Kidney (tissue), 14 donors: Measurements from ENCODE around the gene METTL17. TPM values are rescaled to one million over a fixed set of nuclear protein-coding genes. Genes with fewer than 3 reads are reported as not detected.
A peak's percentile ranks its signal among the peaks of the same experiment; 100 is the strongest.

Experiments
- DNase-seq, 5 donors: peaks; one replicate each; pipeline ENCODE4 v3.0.0-alpha.2; 2013 to 2020
- FAIRE-seq: peaks from 2 replicates; lab custom pipeline; 2012; peaks lifted over from hg19 to GRCh38; lab: Jason Lieb, UNC
- H3K27ac ChIP-seq, 2 donors: one replicate each; pipeline ENCODE4 v1.7.0; 2013; ENCODE audit warnings: low read depth in 2 of 2, low read length in 2 of 2, inconsistent platforms in 1 of 2
- H3K27me3 ChIP-seq: one replicate; pipeline ENCODE4 v1.7.1; 2013; ENCODE audit warnings: low read length, inconsistent platforms; ENCODE audit not compliant: control insufficient read depth, insufficient read depth
- H3K36me3 ChIP-seq, 3 donors: one replicate each; pipeline versions ENCODE4 v1.7.0 to v1.7.1; 2013; ENCODE audit warnings: low read length in 3 of 3, control low read depth in 1 of 3, inconsistent platforms in 1 of 3; ENCODE audit not compliant: insufficient read depth in 3 of 3, control insufficient read depth in 2 of 3
- H3K4me1 ChIP-seq, 3 donors: one replicate each; pipeline versions ENCODE4 v1.7.0 to v1.7.1; 2013; ENCODE audit warnings: low read length in 3 of 3, inconsistent platforms in 1 of 3, low read depth in 1 of 3; ENCODE audit not compliant: control insufficient read depth in 2 of 3, insufficient read depth in 2 of 3
- H3K4me3 ChIP-seq, 3 donors: one replicate each; pipeline versions ENCODE4 v1.7.0 to v1.8.1; 2013; ENCODE audit warnings: low read length in 3 of 3, control low read depth in 1 of 3, inconsistent platforms in 1 of 3
- H3K9ac ChIP-seq, 3 donors: one replicate each; pipeline versions ENCODE4 v1.7.0 to v1.7.1; 2013; ENCODE audit warnings: low read length in 3 of 3, control low read depth in 1 of 3, inconsistent platforms in 1 of 3
- H3K9me3 ChIP-seq, 3 donors: one replicate each; pipeline versions ENCODE4 v1.7.0 to v1.7.1; 2013; ENCODE audit warnings: low read length in 3 of 3, control low read depth in 1 of 3, inconsistent platforms in 1 of 3; ENCODE audit not compliant: control insufficient read depth in 2 of 3, insufficient read depth in 1 of 3
- intact Hi-C: fragments of 100-400 bp; cut with DNase I; formaldehyde crosslinking; loops from one replicate; pipeline ENCODE4 v1.11.1; 2022
- polyA plus RNA-seq: library from polyadenylated mRNA; stranded (reverse); fragments of 350-450 nt; fragmentation: Illumina TruSeq; extraction: RNeasy Lipid Tissue Mini Kit (QIAGEN cat#74804); gene quantifications from one replicate; pipeline ENCODE4 v1.2.3, GENCODE V29; 2014; ENCODE audit warnings: low read depth, low replicate concordance; ENCODE audit not compliant: insufficient read depth
- total RNA-seq: library from RNA; stranded (reverse); fragmentation: NEBNext Ultra II Directional; extraction: Animal tissue kit (Norgen Biotek cat#: 25700); gene quantifications from one replicate; pipeline ENCODE4 v1.2.1, GENCODE V29; 2021
- TF ChIP-seq, protein P1 (sequence below): IDR thresholded peaks from 3 replicates; pipeline ENCODE4 v1.5.1; 2012; ENCODE audit warnings: mild to moderate bottlenecking, moderate library complexity, borderline replicate concordance; ENCODE audit not compliant: insufficient read depth; ENCODE audit errors: extremely low read depth
- donor health status: control.
- donor health status: control.
- donor health status: control.
- donor health status: control.
- donor health status: control.
- donor health status: DM: yes; HTN: yes; CAD: no.
- donor health status: Normal renal cell carcinoma (clear cell type).

The METTL17 gene
- total and polyA plus RNA-seq, 2 donors from 2014 or later, result 53.2 to 68.6 TPM

DNA sequence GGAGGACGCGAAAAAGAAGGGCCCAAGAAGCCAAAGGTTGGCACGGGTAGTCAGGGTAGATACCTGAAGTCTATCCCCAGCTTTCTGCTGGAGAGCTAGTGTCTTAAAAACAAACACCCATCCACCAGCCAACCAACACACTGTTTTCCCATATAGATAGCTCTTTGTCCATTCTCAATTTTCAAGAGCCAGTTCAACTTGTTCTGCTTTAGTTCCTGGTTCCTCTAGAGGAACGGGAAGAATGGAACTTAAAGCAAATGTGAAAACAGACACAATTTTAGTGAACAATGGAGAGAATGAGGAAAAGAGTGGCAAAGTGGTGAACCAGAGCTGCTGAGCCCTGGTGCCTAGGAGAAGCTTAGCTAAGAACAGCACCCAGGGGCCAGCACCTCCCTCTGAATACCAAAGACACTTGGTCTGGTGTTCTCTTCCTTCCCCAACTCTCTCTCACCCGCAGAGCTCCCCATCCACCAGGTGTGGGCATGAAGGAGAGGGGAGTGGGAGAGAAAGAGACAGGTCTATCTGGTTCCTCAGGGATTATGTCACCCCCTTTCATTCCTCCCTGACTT, 31.3 kb downstream of the METTL17 start:
- Histone ChIP-seq H3K4me1 (peaks cover 0 to 7% (median 5%) of the 10 kb centered on the region in 3 donors), H3K27ac (no peak overlapping the region), H3K27me3 (no peaks in the 10 kb centered on the region), H3K9ac (no peak overlapping the region), H3K9me3 (no peaks in the 10 kb centered on the region), H3K36me3 (peaks cover 0 to 24% (median 16%) of the 10 kb centered on the region in 3 donors), H3K4me3 (no peak overlapping the region)
- intact Hi-C loops, result no loop called here
- no peak for DNase-seq
- TF ChIP-seq, protein P1, sequence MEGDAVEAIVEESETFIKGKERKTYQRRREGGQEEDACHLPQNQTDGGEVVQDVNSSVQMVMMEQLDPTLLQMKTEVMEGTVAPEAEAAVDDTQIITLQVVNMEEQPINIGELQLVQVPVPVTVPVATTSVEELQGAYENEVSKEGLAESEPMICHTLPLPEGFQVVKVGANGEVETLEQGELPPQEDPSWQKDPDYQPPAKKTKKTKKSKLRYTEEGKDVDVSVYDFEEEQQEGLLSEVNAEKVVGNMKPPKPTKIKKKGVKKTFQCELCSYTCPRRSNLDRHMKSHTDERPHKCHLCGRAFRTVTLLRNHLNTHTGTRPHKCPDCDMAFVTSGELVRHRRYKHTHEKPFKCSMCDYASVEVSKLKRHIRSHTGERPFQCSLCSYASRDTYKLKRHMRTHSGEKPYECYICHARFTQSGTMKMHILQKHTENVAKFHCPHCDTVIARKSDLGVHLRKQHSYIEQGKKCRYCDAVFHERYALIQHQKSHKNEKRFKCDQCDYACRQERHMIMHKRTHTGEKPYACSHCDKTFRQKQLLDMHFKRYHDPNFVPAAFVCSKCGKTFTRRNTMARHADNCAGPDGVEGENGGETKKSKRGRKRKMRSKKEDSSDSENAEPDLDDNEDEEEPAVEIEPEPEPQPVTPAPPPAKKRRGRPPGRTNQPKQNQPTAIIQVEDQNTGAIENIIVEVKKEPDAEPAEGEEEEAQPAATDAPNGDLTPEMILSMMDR, result no peak
- FAIRE-seq, result no peak

DNA sequence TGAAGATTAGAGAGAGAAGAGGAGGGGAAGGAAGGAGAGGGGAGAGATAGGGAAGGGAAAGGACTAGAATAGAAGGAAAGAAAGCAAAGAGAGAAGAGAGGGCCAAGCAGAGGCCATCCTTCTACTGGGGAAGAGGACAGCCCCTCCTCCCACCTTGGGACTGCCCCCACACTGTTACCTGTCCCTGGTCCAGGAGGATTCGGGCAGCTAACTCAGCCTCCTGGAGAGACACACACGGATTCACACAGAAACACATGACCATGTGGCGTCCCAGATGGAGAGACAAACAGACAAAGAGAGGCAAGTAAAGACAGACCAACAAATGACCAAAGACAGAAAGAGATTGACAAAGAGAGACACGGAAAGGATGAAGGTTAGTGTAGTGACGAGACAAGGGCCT, 32.9 kb downstream of the METTL17 start:
- DNase-seq (no peak), FAIRE-seq (no peak)
- H3K27ac ChIP-seq, result peak overlapping the region in 1 of 2 donors; percentile 24
- peaks cover 0 to 19% (median 16%) of the 10 kb centered on the region in 3 donors for H3K36me3 ChIP-seq
- intact Hi-C loops, result no loop called here
- no peak overlapping the region for H3K9ac ChIP-seq
- H3K9me3 ChIP-seq, result no peaks in the 10 kb centered on the region
- no peaks in the 10 kb centered on the region for H3K27me3 ChIP-seq
- peaks cover 0 to 8% (median 5%) of the 10 kb centered on the region in 3 donors for H3K4me1 ChIP-seq
- TF ChIP-seq, protein P1, result no peak
- H3K4me3 ChIP-seq, result peak overlapping the region in 2 of 3 donors; percentile 67 to 68

DNA sequence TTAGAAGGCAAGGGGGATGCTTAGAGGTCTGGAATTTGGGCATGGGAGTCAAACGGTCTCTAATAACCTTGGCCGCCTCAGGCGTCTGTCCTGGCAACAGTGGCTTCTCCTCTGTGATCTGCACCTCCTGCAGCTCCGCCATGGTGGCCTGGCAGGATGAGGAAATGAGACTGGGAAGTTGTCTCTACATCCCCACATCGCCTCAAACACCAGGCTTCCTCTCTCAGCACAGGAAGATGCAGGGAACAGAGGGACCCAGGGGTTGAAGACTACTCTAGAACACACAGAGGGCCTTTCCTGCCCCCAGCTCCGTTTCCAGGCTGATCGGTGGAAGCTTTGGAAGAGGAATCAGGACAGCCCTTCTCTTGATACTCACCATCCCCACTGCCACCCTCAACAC, 33.4 kb downstream of the METTL17 start:
- Histone ChIP-seq H3K9ac (peak overlapping the region in 1 of 3 donors; percentile 60), H3K27ac (peak overlapping the region; percentile 43 to 83), H3K4me1 (peaks cover 0 to 8% (median 5%) of the 10 kb centered on the region in 3 donors), H3K9me3 (no peaks in the 10 kb centered on the region), H3K36me3 (peaks cover 0 to 16% (median 14%) of the 10 kb centered on the region in 3 donors), H3K27me3 (no peaks in the 10 kb centered on the region), H3K4me3 (peak overlapping the region in 2 of 3 donors; percentile 67 to 68)
- intact Hi-C loops, result no loop called here
- DNase-seq (no peak), FAIRE-seq (no peak)
- TF ChIP-seq, protein P1, result no peak
